Cardiac fibroblast (primary cell): ENCODE data around the gene ENKUR.

ENCODE experiments used
- DNase-seq, 2 donors: peaks; one replicate each; pipeline versions ENCODE4 v3.0.0 to v3.0.0-alpha.2; 2010; ENCODE audit warnings: low read depth in 2 of 2
- H3K4me3 ChIP-seq, 2 donors: replicated peaks in 1 of 2; 1 replicate in 1 of 2; 2 replicates in 1 of 2; pipeline ENCODE4 v1.5.1; 2011; ENCODE audit warnings: low read depth in 2 of 2, low read length in 2 of 2, mild to moderate bottlenecking in 2 of 2, moderate library complexity in 1 of 2
- TF ChIP-seq, protein P1 (sequence below): IDR thresholded peaks from one replicate; pipeline ENCODE4 v1.5.1; 2011; ENCODE audit warnings: low read depth, mild to moderate bottlenecking, low read length, inconsistent platforms

The ENKUR gene

GRCh38 chr10:24952143-24952706, 63.7 kb downstream of the ENKUR start, which contains the start of gene PRTFDC1:
Gene PRTFDC1 (minus strand): TSS chr10:24952606. CDS start chr10:24952575, 31 bp downstream.
- H3K4me3 ChIP-seq, result peak within 1 kb of the TSS; percentile 47 to 56
- TF ChIP-seq, protein P1, sequence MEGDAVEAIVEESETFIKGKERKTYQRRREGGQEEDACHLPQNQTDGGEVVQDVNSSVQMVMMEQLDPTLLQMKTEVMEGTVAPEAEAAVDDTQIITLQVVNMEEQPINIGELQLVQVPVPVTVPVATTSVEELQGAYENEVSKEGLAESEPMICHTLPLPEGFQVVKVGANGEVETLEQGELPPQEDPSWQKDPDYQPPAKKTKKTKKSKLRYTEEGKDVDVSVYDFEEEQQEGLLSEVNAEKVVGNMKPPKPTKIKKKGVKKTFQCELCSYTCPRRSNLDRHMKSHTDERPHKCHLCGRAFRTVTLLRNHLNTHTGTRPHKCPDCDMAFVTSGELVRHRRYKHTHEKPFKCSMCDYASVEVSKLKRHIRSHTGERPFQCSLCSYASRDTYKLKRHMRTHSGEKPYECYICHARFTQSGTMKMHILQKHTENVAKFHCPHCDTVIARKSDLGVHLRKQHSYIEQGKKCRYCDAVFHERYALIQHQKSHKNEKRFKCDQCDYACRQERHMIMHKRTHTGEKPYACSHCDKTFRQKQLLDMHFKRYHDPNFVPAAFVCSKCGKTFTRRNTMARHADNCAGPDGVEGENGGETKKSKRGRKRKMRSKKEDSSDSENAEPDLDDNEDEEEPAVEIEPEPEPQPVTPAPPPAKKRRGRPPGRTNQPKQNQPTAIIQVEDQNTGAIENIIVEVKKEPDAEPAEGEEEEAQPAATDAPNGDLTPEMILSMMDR, result peak; percentile 24
- peak; percentile 31 to 50 for DNase-seq

DNA sequence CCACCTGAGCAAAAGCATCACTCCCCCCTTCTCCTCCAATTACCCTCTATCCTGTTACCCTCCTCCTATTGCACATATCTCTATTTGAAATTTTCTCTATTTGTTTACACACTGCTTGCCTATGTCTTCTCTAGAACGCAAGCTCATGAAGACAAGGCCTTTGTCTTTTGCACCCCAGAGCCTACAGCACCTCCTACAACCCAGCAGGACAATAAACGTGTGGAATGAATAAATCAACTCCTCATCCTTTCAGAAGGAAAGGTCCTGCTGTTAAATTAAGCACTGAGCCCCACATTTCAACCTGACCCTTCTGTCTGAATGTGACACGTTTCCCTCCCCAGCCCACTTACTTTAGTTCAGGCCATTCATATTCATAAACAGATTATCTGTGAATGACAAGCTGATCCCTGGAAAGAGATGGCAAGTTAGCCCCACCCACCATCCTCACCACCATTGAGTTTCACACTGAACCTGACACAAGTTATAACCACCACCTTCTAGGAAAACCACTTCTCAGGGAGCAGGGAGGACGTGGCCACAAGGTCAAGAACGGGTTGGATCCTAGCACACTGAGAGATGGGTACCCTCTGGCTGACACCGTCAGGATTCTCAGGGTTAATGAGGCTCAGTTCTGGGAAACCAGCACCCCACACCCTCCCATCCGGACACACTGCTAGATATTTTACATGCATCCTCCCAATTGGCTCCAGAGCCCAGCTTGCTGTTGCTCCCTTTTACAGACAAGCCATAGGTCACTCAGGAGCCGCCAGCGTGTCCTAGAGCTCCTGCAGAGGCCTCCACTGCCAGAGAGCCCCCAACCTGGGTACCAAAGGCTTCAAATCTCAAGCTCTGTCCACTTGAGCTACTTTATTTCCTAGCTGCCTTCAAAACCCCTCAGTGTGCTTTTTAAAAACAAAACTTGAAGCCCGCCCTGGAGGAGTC, 64.5 kb downstream of the ENKUR start:
- TF ChIP-seq, protein P1, result no peak
- H3K4me3 ChIP-seq, result peak overlapping the region; percentile 47 to 56
- DNase-seq, result peak; percentile 26 to 65

DNA sequence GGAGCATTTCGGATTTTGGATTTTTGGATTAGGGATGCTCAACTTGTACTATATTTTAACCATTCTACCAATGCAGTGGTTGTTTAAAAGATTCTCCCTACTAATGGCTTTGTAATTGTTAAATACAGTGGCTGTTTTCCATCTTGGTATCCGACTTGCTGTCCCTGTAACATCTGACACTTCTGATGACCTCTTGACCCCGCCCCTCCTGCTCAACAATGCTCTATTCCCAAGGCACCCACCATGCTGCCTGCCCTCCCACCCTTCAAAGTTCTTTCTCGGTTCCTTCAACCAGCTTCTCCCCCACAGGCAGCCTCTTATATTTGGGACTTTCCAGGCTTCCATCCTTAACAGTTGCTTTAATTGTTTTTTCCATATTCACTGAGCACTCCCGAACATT, 65.5 kb downstream of the ENKUR start:
- TF ChIP-seq, protein P1, result no peak
- H3K4me3 ChIP-seq, result no peak overlapping the region
- DNase-seq, result no peak

- DNase-seq, result peak; percentile 18 to 44
- TF ChIP-seq, protein P1, result no peak
- no peak overlapping the region for H3K4me3 ChIP-seq
These were observed 66.3 kb downstream of the ENKUR start for GRCh38 chr10:24949616-24950015.

DNA sequence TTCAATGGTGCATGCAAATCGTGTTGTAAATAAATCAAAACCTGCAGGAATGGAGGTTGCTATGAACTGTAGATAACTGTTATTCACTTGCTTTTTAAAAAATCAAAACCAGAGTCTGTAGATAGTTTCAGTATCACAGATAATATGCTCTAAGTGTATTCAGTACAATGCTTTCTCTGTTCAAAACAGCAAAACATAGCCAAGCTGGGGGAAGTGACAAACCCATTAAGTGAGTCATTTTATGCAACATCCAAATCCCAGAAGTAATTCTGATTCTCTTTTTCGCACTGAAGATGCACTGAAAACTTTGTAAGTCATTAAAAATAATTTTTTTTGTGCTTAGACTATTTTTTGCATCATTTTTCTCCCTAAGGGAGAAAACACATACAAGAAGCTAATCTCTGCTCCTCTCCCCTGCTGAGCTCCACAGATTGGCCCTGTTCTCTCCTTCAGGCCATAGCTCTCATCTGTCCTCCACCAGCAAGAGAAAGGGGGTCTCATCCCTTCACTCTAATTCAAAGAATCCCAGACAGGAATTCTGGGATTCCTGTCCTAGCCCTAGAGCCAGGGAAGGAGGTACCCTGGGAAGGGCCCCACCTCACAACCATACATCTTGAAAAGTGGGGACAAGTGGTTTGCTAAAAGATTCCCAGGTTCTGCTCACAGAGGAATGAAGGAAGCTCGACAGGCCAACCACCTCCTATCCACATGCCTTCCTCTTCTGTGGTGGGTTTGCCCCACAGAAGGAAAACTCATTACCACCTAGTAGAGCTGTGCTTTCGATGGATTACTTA, 68.5 kb downstream of the ENKUR start:
- TF ChIP-seq, protein P1, result no peak
- no peak overlapping the region for H3K4me3 ChIP-seq
- DNase-seq, result peak; percentile 57 to 76

DNA sequence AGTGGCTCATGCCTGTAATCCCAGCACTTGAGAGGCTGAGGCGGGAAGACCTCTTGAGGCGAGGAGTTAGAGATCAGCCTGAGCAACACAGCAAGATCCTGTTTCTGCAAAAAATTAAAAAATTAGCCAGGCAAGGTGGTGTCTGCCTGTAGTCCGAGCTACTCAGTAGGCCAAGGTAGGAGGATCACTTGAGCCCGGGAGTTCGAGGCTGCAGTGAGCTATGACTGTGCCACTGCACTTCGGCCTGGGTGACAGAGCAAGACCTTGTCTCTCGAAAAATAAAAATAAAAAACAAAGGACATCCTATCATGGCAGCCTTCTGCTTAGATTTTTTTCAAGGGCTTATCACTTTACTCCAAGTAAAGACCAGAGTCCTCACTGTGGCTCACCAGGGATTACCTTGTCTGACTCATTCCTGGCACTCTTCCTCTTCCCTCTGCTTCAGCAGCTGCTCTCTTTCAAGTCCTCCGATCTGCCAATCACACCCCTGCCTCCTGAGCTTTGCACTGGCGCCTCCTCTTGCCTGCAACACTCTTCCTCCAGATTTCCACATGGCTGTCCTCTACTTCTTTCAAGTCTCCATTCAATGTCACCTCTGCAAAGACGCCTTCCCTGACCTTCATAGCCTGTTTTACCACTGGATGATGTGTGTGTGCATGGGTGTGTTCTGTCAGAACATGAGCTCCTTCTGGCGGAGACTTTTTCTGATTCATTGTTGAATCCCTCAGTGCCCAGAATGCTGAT, 71.3 kb downstream of the ENKUR start:
- TF ChIP-seq, protein P1, result peak; percentile 14
- H3K4me3 ChIP-seq, result no peak overlapping the region
- DNase-seq, result peak; percentile 71 to 76
